ENCODE data around the gene PTPRA. TPM values are rescaled to one million over a fixed set of nuclear protein-coding genes. Genes with fewer than 3 reads are reported as not detected.

Gene PTPRA
- polyA plus RNA-seq, 1 donor (not counting 4 experiments of a cell fraction or from before 2014, with no cell fraction given): 53.3 TPM

DNA sequence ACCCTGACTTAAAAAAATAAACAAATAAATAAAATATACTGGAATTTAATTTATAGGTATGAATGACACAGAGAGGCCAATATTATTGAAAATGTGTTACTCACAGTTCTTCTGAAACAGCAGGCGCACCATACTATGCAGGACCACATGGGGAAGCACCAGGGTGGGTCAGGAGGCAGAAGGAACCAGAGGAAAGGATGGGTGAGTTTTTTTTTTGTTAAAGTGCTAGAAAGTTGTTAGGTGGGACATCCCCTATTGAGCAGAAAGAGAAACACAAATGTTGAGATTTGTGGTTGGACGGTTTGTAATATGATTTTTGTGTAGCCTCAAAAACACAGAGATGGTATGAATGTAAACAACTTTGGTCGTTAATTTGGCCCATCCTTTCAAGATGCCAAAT is 26.0 kb downstream of the PTPRA start:
- Histone ChIP-seq H3K9me1 (ENCODE audit: control insufficient read depth, extremely low read depth, insufficient read depth, low read length) (no peaks in the 10 kb centered on the region), H4K20me1 (ENCODE audit: control insufficient read depth, extremely low read depth, insufficient read depth, low read length) (no peaks in the 10 kb centered on the region), H3K4me3 (ENCODE audit: control insufficient read depth in 2 of 3, extremely low read depth in 1 of 3, insufficient read depth in 2 of 3, low read depth in 1 of 3, low read length in 3 of 3) (no peak overlapping the region), H3K4me2 (ENCODE audit: control insufficient read depth, extremely low read depth, insufficient read depth, low read depth, low read length) (no peak overlapping the region), H2AFZ (ENCODE audit: control insufficient read depth, low read length) (no peak overlapping the region), H3K4me1 (ENCODE audit: control insufficient read depth, extremely low read depth, insufficient read depth, low read length) (no peaks in the 10 kb centered on the region), H3K36me3 (ENCODE audit: control insufficient read depth in 2 of 2, extremely low read depth in 1 of 2, insufficient read depth in 2 of 2, low read length in 2 of 2) (no peaks in the 10 kb centered on the region), H3K9me3 (ENCODE audit: control insufficient read depth, low read depth, low read length) (no peaks in the 10 kb centered on the region), H3K27me3 (ENCODE audit: control insufficient read depth, extremely low read depth, insufficient read depth, low read length) (no peaks in the 10 kb centered on the region), H3K79me2 (ENCODE audit: control insufficient read depth, insufficient read depth, low read length) (peaks cover 25% of the 10 kb centered on the region), H3K9ac (ENCODE audit: control insufficient read depth, extremely low read depth, insufficient read depth, low read length) (no peak overlapping the region), H3K27ac (ENCODE audit: control insufficient read depth, insufficient read depth, low read length) (no peak overlapping the region)
- no peak for DNase-seq (ENCODE audit: low read depth, low spot score)
- dilution Hi-C loops (cut with MboI; ENCODE audit: extremely low pct_ligation_motif_present, low sequenced_read_pairs): no loop called here
- TF ChIP-seq, protein P1, sequence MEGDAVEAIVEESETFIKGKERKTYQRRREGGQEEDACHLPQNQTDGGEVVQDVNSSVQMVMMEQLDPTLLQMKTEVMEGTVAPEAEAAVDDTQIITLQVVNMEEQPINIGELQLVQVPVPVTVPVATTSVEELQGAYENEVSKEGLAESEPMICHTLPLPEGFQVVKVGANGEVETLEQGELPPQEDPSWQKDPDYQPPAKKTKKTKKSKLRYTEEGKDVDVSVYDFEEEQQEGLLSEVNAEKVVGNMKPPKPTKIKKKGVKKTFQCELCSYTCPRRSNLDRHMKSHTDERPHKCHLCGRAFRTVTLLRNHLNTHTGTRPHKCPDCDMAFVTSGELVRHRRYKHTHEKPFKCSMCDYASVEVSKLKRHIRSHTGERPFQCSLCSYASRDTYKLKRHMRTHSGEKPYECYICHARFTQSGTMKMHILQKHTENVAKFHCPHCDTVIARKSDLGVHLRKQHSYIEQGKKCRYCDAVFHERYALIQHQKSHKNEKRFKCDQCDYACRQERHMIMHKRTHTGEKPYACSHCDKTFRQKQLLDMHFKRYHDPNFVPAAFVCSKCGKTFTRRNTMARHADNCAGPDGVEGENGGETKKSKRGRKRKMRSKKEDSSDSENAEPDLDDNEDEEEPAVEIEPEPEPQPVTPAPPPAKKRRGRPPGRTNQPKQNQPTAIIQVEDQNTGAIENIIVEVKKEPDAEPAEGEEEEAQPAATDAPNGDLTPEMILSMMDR (optimal IDR thresholded peaks at IDR 0.05 in 1 of 3, IDR thresholded peaks at IDR 0.05 in 1 of 3, conservative IDR thresholded peaks at IDR 0.05 in 1 of 3; ENCODE audit: extremely low read depth in 1 of 3, insufficient read depth in 2 of 3, low read length in 3 of 3): no peak
- no peak for TF ChIP-seq EZH2 (IDR thresholded peaks at IDR 0.05; ENCODE audit: low read length)
- FAIRE-seq: no peak

DNA sequence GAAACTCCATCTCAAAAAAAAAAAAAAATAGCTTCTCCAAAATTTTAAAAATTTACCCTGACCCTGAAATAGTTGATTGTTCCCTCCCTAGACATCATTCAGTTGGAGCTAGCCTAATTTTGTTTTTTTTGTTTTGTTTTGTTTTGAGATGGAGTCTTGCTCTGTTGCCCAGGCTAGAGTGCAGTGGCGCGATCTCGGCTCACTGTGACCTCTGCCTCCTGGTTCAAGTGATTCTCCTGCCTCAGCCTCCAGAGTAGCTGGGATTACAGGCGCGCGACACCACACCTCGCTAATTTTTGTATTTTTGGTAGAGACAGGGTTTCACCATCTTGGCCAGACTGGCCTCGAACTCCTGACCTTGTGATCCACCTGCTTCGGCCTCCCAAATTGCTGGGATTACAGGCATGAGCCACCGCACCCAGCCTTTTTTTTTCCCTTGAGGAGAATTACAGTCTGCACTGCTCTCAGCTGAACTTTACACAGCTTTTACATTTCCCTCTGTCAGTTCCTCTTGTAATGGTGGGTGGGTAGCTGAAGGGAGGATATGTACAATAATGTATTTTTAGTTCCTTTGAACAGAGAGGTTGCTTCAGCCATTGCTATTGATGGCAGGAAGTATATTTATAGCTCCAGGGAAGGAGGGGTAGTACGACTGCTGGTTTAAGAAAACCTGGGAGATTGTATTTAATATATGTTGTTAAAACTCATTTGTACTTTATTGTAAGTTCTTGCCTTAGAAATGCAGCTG is 27.7 kb downstream of the PTPRA start:
- no peaks in the 10 kb centered on the region for H3K9me1 ChIP-seq (ENCODE audit: control insufficient read depth, extremely low read depth, insufficient read depth, low read length)
- peaks cover 19% of the 10 kb centered on the region for H3K79me2 ChIP-seq (ENCODE audit: control insufficient read depth, insufficient read depth, low read length)
- H3K36me3 ChIP-seq (ENCODE audit: control insufficient read depth in 2 of 2, extremely low read depth in 1 of 2, insufficient read depth in 2 of 2, low read length in 2 of 2): no peaks in the 10 kb centered on the region
- no peak overlapping the region for H2AFZ ChIP-seq (ENCODE audit: control insufficient read depth, low read length)
- H3K9me3 ChIP-seq (ENCODE audit: control insufficient read depth, low read depth, low read length): no peaks in the 10 kb centered on the region
- no peak overlapping the region for H3K27ac ChIP-seq (ENCODE audit: control insufficient read depth, insufficient read depth, low read length)
- no peaks in the 10 kb centered on the region for H3K27me3 ChIP-seq (ENCODE audit: control insufficient read depth, extremely low read depth, insufficient read depth, low read length)
- TF ChIP-seq, protein P1 (optimal IDR thresholded peaks at IDR 0.05 in 1 of 3, IDR thresholded peaks at IDR 0.05 in 1 of 3, conservative IDR thresholded peaks at IDR 0.05 in 1 of 3; ENCODE audit: extremely low read depth in 1 of 3, insufficient read depth in 2 of 3, low read length in 3 of 3): no peak
- TF ChIP-seq EZH2 (IDR thresholded peaks at IDR 0.05; ENCODE audit: low read length): no peak
- no peak overlapping the region for H3K4me3 ChIP-seq (ENCODE audit: control insufficient read depth in 2 of 3, extremely low read depth in 1 of 3, insufficient read depth in 2 of 3, low read depth in 1 of 3, low read length in 3 of 3)
- H3K9ac ChIP-seq (ENCODE audit: control insufficient read depth, extremely low read depth, insufficient read depth, low read length): no peak overlapping the region
- dilution Hi-C loops (cut with MboI; ENCODE audit: extremely low pct_ligation_motif_present, low sequenced_read_pairs): no loop called here
- H3K4me1 ChIP-seq (ENCODE audit: control insufficient read depth, extremely low read depth, insufficient read depth, low read length): no peaks in the 10 kb centered on the region
- DNase-seq (ENCODE audit: low read depth, low spot score) (no peak), FAIRE-seq (no peak)
- no peaks in the 10 kb centered on the region for H4K20me1 ChIP-seq (ENCODE audit: control insufficient read depth, extremely low read depth, insufficient read depth, low read length)
- no peak overlapping the region for H3K4me2 ChIP-seq (ENCODE audit: control insufficient read depth, extremely low read depth, insufficient read depth, low read depth, low read length)

Measured in keratinocyte (primary cell).